HepG2 (cell line): Measurements from ENCODE around the gene LEMD2. TPM values are rescaled to one million over a fixed set of nuclear protein-coding genes. Genes with fewer than 3 reads are reported as not detected.
A peak's percentile ranks its signal among the peaks of the same experiment; 100 is the strongest.

Experiments
- AGO1 ChIP-seq: fragments of 200-400 bp; formaldehyde crosslinking; IDR thresholded peaks from 2 replicates; pipeline ENCODE4 v1.6.1; 2017; ENCODE audit warnings: mild to moderate bottlenecking, low read depth, low read length, moderate library complexity; ENCODE audit not compliant: poor library complexity, severe bottlenecking
- ATF5 ChIP-seq: sonication (generic); formaldehyde crosslinking; IDR thresholded peaks from 2 replicates; pipeline ENCODE4 v1.4.0; 2020; ENCODE audit warnings: mild to moderate bottlenecking, low read depth, missing genetic modification reagents
- CCAR2 ChIP-seq: fragments of 200-400 bp; formaldehyde crosslinking; optimal IDR thresholded peaks from 2 replicates; pipeline ENCODE3; 2018; ENCODE audit warnings: low read depth, mild to moderate bottlenecking, low read length, moderate library complexity
- CEBPZ ChIP-seq: IDR thresholded peaks from 2 replicates; pipeline ENCODE4 v1.6.1; 2012; ENCODE audit warnings: low read length, improper control_type of control experiment
- IRF2 ChIP-seq: IDR thresholded peaks from 2 replicates; pipeline ENCODE4 v1.6.1; 2018; ENCODE audit warnings: missing genetic modification reagents, missing compliant biosample characterization
- KLF6 ChIP-seq: IDR thresholded peaks from 2 replicates; pipeline ENCODE4 v1.8.0; 2016; ENCODE audit warnings: missing biosample characterization, missing genetic modification reagents
- KLF9 ChIP-seq: IDR thresholded peaks from 2 replicates; pipeline ENCODE4 v1.6.1; 2016; ENCODE audit warnings: low read depth
- MXD1 ChIP-seq: sonication (generic); formaldehyde crosslinking; IDR thresholded peaks from 2 replicates; pipeline ENCODE4 v1.4.0; 2020; ENCODE audit warnings: mild to moderate bottlenecking, missing genetic modification reagents
- NFE2L1 ChIP-seq: sonication (generic); formaldehyde crosslinking; IDR thresholded peaks from 2 replicates; pipeline ENCODE4 v1.4.0; 2020; ENCODE audit warnings: missing genetic modification reagents, mild to moderate bottlenecking, borderline replicate concordance
- PRDM4 ChIP-seq: sonication (generic); formaldehyde crosslinking; IDR thresholded peaks from 2 replicates; pipeline ENCODE4 v1.9.0; 2021; ENCODE audit warnings: missing genetic modification reagents, borderline replicate concordance
- RERE ChIP-seq: IDR thresholded peaks from 2 replicates; pipeline ENCODE4 v1.6.1; 2016; ENCODE audit warnings: low read depth, missing genetic modification reagents, missing compliant biosample characterization
- ZBTB46 ChIP-seq: sonication (generic); formaldehyde crosslinking; IDR thresholded peaks from 2 replicates; pipeline ENCODE4 v1.4.0; 2020; ENCODE audit warnings: mild to moderate bottlenecking, missing genetic modification reagents, borderline replicate concordance
- ZKSCAN1 ChIP-seq: fragments of 150-350 bp; IDR thresholded peaks from 2 replicates; pipeline ENCODE4 v1.6.1; 2014; ENCODE audit warnings: low read length
- ZNF331 ChIP-seq: sonication (generic); formaldehyde crosslinking; IDR thresholded peaks from 2 replicates; pipeline ENCODE4 v1.4.0; 2020; ENCODE audit warnings: missing genetic modification reagents
- ZNF709 ChIP-seq: sonication (generic); formaldehyde crosslinking; IDR thresholded peaks from 2 replicates; pipeline ENCODE4 v1.5.0; 2020; ENCODE audit warnings: mild to moderate bottlenecking, missing genetic modification reagents
- polyA plus RNA-seq, 8 experiments: library from polyadenylated mRNA; depleted of rRNA in 3 of 8; stranded (reverse) in 7 of 8; unstranded in 1 of 8; fragments of >200 nt; fragmentation: Illumina TruSeq in 4 of 8; extraction: Trizol in 4 of 8; gene quantifications; 2 replicates each; pipeline versions ENCODE4 v1.2.1 to v1.2.3, GENCODE V29; 2011 to 2016; ENCODE audit warnings: low read depth in 4 of 8, missing spikeins in 1 of 8, mixed read lengths in 1 of 8; ENCODE audit not compliant: insufficient read depth in 1 of 8
- total RNA-seq, 5 experiments: library from RNA; depleted of rRNA; stranded (reverse); fragments of >200 nt; fragmentation: Illumina TruSeq; extraction: Trizol; gene quantifications; 2 replicates each; pipeline ENCODE4 v1.2.3, GENCODE V29; 2016; ENCODE audit warnings: low read depth in 1 of 5

Gene LEMD2
- total and polyA plus RNA-seq, 2 of the 13 experiments (the other 11 are each of a cell fraction or from before 2014, with no cell fraction given) = 45.2 to 62.9 TPM

- no peak for TF ChIP-seq CEBPZ
- TF ChIP-seq RERE = no peak
- TF ChIP-seq MXD1 (CRISPR knock-in tag) = peak; percentile 58; the same call in 1 of the 2 replicates
- TF ChIP-seq ZNF709 (CRISPR knock-in tag) = peak; percentile 76; the same call in 1 of the 2 replicates
- peak; percentile 94 for TF ChIP-seq ZNF331 (CRISPR knock-in tag)
- no peak for TF ChIP-seq AGO1
- TF ChIP-seq PRDM4 = 0 out of 2 replicates have a peak, but pooled peaks have one; percentile 85
- TF ChIP-seq KLF9 (CRISPR knock-in tag) = peak; percentile 73; the same call in 1 of the 2 replicates
- TF ChIP-seq NFE2L1 (CRISPR knock-in tag) = no peak
- TF ChIP-seq KLF6 = peak; percentile 98
- TF ChIP-seq ZBTB46 (CRISPR knock-in tag) = no peak
- 0 out of 2 replicates have a peak, but pooled peaks have one; percentile 56 for TF ChIP-seq ATF5
- TF ChIP-seq CCAR2 = no peak
- no peak for TF ChIP-seq ZKSCAN1
- peak; percentile 83; the same call in 1 of the 2 replicates for TF ChIP-seq IRF2
Observed at GRCh38 chr6:33812669-33813068, 23.7 kb upstream of the LEMD2 start (continued).
